ENCODE data around the gene TCF12.
"Not testable (repeated sequence)": the region's sequence is repeated elsewhere in the genome, so short reads cannot be mapped to it uniquely, and the experiment has no call there.

TCF12 gene

DNA sequence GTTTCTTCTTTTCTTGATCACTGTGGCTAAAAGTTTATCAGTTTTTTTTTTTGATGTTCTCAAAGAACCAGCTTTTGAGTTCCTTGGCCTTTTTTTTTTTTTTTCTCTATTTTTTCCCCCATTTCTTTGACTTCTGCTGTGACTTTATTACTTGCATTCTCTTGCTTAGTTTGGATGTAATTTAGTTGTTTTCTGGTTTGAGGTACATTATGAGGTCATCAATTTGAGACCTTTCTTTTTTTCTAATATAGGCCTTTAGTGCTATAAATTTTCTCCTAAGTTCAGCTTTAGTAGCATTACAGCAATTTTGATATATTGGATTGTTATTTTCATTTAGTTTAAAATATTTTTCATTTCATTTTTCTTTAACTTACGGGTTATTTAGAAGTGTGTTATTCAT is 35.3 kb downstream of the TCF12 start:
- H3K4me1 Mint-ChIP-seq = peaks cover 20% of the 10 kb centered on the region
- no peak for DNase-seq (ENCODE audit: low spot score in 2 of 2)
- no peak for ATAC-seq
- H3K36me3 Mint-ChIP-seq = no peaks in the 10 kb centered on the region
- H3K4me3 Mint-ChIP-seq = no peak overlapping the region
- H3K27ac Mint-ChIP-seq = no peak overlapping the region
- H3K9me3 Mint-ChIP-seq = peaks cover 9% of the 10 kb centered on the region

DNA sequence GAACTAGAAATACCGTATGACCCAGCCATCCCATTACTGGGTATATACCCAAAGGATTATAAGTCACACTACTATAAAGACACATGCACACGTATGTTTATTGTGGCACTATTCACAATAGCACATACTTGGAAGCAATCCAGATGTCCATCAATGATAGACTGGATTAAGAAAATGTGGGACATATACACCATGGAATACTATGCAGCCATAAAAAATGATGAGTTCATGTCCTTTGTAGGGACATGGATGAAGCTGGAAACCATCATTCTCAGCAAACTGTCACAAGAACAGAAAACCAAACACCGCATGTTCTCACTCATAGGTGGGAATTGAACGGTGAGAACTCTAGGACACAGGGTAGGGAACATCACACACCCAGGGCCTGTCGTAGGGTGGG is 36.6 kb downstream of the TCF12 start:
- DNase-seq (ENCODE audit: low spot score in 2 of 2); H3K36me3 Mint-ChIP-seq; H3K4me3 Mint-ChIP-seq; H3K27ac Mint-ChIP-seq; H3K9me3 Mint-ChIP-seq; ATAC-seq: not testable (repeated sequence)
- H3K4me1 Mint-ChIP-seq = peaks cover 13% of the 10 kb centered on the region

DNA sequence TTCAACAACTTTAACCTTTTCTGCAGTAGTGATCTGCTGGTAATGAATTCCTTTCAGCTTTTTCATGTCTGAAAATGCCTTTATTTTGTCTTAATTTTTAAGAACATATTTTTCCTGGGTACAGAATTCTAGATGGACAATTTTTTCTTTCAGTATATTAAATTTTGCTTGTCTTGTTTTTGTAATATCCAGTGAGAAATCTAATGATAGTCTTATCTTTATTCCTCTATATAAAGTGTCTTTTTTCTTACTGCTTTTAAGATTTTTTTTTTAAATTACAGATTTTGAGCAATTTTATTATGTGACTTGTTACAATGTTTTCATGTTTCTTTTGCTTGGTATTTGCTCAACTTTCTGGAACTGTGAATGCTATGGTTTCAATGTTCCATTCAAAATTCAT is 38.1 kb downstream of the TCF12 start:
- Mint-ChIP-seq H3K4me3 (no peak overlapping the region), H3K9me3 (peaks cover 9% of the 10 kb centered on the region), H3K27ac (no peak overlapping the region), H3K36me3 (no peaks in the 10 kb centered on the region), H3K4me1 (peaks cover 10% of the 10 kb centered on the region)
- ATAC-seq (no peak), DNase-seq (ENCODE audit: low spot score in 2 of 2) (no peak)

DNA sequence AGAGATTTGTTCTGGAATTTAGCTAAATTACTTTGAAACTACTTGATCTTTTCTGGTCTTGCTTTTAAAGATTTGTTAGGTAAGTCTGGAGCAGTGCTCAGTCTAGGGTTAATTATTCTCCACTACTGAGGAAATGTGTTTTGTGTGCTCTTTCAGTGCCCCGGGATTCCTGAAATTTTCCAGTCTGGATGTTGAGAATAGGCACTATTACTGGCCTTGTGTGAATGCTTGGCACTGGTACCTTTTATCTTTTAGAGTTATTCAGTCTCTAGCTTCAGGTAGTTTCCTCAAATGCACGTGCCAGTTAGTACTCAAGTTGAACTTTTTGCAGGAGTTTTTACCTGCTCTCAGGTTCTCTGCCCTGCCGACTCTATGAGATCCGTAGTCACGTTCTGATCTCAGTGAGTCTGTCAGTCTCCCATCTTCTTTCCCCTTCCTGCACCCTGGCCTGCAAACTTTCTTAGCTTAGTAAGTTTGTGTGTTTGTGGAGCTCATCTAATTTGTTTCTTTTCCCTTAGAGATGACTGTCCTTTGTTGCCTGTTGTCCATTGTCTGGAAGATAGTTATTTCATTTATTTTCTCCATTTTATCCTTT is 39.5 kb downstream of the TCF12 start:
- DNase-seq (ENCODE audit: low spot score in 2 of 2) (no peak), ATAC-seq (no peak)
- Mint-ChIP-seq H3K9me3 (peaks cover 9% of the 10 kb centered on the region), H3K36me3 (no peaks in the 10 kb centered on the region), H3K27ac (no peak overlapping the region), H3K4me3 (no peak overlapping the region), H3K4me1 (peaks cover 18% of the 10 kb centered on the region)

DNA sequence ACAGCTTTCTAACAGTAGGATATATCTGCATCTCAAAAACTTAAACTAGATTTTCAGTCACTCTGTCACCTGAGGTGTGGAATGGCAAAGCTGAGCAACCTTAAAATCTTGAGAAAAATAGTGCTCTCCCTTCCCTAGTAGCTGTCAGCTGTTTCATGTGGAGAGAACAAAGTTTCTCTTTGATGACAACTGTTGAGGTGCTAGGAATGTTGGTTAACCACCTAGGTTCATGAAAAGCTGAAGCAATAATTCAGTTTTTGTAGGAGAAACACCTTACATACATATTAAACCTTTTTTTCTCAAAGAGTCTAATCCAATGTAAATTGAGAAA is 40.8 kb downstream of the TCF12 start:
- peaks cover 30% of the 10 kb centered on the region for H3K4me1 Mint-ChIP-seq

DNA sequence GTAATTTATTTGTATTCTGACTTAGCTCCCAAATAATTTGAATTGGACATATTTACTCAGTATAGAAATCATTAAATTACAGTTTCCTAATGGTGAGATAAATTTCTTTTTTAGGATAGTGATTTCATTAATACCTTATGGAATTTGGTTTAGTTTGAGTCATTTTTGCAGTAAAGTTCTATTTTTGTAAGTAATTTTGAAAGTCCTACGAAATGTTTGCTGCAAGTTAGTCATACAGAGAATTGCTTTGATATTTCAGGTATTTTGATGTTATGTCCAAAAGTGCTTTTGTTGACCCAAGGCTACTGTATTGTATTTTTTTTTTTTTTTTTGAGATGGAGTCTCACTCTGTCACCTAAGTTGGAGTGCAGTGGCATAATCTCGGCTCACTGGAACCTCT is 41.7 kb downstream of the TCF12 start:
- DNase-seq (ENCODE audit: low spot score in 2 of 2) (no peak), ATAC-seq (no peak)
- no peak overlapping the region for H3K4me3 Mint-ChIP-seq
- H3K9me3 Mint-ChIP-seq = peaks cover 9% of the 10 kb centered on the region
- H3K27ac Mint-ChIP-seq = no peak overlapping the region
- H3K4me1 Mint-ChIP-seq = peaks cover 33% of the 10 kb centered on the region
- no peaks in the 10 kb centered on the region for H3K36me3 Mint-ChIP-seq

More for the DNA sequence above, 40.8 kb downstream of the TCF12 start:
- no peak overlapping the region for H3K27ac Mint-ChIP-seq
- ATAC-seq = no peak
- DNase-seq (ENCODE audit: low spot score in 2 of 2) = no peak
- H3K36me3 Mint-ChIP-seq = no peaks in the 10 kb centered on the region
- H3K9me3 Mint-ChIP-seq = peaks cover 9% of the 10 kb centered on the region
- H3K4me3 Mint-ChIP-seq = no peak overlapping the region

DNA sequence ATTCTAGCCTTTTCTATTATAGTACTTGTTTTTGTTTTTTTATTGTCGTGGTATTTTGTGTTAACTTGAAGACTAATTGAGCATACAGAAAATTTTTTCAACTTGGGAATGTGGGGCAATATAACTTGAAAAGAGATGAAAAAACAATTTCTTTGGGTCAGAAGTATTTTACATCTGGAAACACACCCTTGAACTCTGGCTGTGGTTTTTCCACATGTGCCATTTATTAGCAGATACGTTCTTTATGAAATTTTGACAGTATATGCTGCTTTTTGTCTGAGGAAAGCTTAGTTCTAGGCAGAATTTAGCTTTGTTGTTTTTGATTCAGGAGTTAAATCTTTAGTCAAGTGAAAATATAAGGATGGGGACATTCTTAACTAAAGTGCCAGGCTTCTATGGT is 44.7 kb downstream of the TCF12 start:
- Mint-ChIP-seq H3K4me1 (peaks cover 36% of the 10 kb centered on the region), H3K27ac (peak overlapping the region; percentile 45), H3K36me3 (no peaks in the 10 kb centered on the region), H3K4me3 (no peak overlapping the region), H3K9me3 (no peaks in the 10 kb centered on the region)
- ATAC-seq = no peak
- no peak for DNase-seq (ENCODE audit: low spot score in 2 of 2)

DNA sequence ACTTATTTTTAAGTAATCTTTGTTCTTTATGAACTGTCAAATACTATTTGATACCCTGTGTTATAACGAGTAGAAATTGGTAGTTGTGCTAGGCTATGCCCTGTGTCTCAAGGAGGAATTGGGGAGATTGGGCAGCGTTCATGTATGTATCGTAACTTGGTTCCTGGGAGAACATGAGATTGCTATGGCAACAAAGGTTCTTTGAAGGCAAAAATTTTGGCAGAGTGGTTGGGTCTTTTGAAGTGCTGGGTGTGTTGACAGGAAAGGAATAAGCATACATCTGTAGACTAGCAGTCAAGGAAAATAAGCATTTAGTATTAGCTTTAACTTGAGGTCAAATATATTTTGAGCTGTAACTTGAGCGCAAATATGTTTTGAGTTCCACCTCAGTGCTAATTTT is 45.3 kb downstream of the TCF12 start:
- Mint-ChIP-seq H3K9me3 (no peaks in the 10 kb centered on the region), H3K36me3 (no peaks in the 10 kb centered on the region), H3K4me3 (no peak overlapping the region), H3K27ac (peak overlapping the region; percentile 45), H3K4me1 (peaks cover 36% of the 10 kb centered on the region)
- no peak for DNase-seq (ENCODE audit: low spot score in 2 of 2)
- no peak for ATAC-seq

DNA sequence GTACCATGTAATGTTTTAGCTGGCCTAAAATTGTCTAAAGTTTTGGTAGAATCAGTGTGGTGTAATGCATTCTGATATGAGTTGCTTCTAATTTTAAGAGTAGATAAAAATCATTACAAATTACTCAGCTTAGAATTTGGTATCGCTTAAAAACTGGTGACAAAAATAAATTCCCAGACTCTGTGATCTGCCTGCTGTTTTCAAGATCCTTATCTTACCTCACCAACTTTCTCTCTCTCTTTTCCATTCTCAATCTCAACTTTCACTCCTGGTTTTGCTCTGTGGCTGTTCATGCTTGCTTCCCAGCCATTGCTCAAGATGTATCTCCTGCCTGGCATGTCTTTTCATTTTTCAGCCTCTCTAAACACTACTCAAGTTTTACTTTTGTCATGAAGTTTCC is 45.7 kb downstream of the TCF12 start:
- no peaks in the 10 kb centered on the region for H3K9me3 Mint-ChIP-seq
- ATAC-seq (peak; percentile 42), DNase-seq (ENCODE audit: low spot score in 2 of 2) (no peak)
- no peak overlapping the region for H3K27ac Mint-ChIP-seq
- H3K4me3 Mint-ChIP-seq = no peak overlapping the region
- H3K4me1 Mint-ChIP-seq = peaks cover 39% of the 10 kb centered on the region
- no peaks in the 10 kb centered on the region for H3K36me3 Mint-ChIP-seq

DNA sequence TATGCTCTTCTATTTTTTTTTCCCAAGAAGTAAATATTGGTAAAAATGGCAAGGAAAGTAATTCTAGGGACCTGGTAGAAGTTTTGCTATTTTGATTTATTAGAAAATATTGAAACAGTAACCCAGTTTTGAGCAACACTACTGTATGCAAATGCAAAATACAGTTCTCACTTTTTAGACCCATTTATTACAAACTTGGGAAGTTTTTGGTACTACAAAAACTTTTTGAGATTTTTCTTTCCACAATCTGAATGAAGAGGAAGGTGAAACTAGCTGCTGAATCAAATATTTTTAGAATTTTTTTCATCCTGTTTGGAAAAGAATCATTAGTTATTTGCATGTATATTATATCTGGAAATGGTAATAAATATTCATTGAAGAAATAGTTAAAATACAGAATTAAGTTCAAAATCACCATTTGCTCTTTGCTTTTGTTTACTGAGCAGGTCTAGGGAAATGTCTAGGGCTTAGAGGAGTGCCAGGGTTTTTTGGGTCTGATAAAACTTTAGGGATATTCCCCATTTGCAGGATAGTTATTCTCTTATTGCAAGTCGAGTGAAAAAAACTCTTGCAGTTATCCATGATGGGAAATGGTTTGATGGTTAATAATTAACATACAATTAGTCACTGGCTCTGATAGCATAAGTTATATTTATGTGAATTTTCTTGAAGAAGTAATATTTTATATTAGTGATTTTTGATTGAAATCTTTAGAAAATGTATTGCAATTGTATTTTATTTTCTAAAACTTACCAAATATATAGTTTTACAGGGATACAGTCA is 47.0 kb downstream of the TCF12 start:
- H3K9me3 Mint-ChIP-seq = no peaks in the 10 kb centered on the region
- no peak for ATAC-seq
- no peak for DNase-seq (ENCODE audit: low spot score in 2 of 2)
- H3K4me3 Mint-ChIP-seq = no peak overlapping the region
- H3K27ac Mint-ChIP-seq = no peak overlapping the region
- H3K36me3 Mint-ChIP-seq = no peaks in the 10 kb centered on the region
- peaks cover 47% of the 10 kb centered on the region for H3K4me1 Mint-ChIP-seq

DNA sequence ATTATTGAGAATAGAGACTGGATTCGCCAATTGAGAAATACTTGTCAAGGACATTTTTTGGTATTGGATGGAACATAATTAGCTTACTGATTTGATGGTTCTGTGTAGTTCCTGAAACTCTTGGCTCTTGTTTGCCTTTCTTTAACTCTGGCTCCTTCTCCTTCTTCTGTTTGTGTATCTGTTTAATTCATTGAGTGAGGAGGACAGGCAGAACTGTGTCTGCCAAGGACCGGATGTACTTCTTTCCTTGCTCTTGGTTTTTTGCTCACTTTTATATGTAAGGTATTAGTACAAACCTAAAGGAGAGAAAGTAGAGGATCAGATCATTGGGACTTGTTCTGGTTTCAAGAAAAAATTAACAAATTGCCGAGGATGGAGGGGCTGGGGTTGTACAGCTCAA is 48.9 kb downstream of the TCF12 start:
- H3K36me3 Mint-ChIP-seq = peaks cover 5% of the 10 kb centered on the region
- DNase-seq (ENCODE audit: low spot score in 2 of 2) (no peak), ATAC-seq (no peak)
- no peak overlapping the region for H3K27ac Mint-ChIP-seq
- no peaks in the 10 kb centered on the region for H3K9me3 Mint-ChIP-seq
- H3K4me3 Mint-ChIP-seq = no peak overlapping the region
- H3K4me1 Mint-ChIP-seq = peaks cover 59% of the 10 kb centered on the region

DNA sequence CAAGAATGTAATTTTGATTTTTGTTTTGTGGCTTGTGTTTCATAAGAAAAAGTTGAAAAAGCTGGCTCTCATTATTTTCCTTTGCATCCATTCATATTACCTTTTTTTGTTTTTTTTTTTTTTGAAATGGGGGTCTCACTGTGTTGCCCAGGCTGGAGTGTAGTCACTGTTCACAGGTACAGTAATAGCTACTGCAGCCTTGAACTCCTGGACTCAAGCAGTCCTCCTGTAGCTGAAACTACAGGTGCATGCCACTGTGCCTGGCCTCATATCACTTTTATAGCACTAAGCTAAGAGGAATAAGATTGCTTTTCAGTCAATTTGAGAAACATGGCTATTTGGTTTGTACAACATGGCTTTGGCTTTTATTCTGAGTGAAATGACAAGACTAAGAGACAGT is 49.8 kb downstream of the TCF12 start:
- ATAC-seq (no peak), DNase-seq (ENCODE audit: low spot score in 2 of 2) (no peak)
- no peak overlapping the region for H3K4me3 Mint-ChIP-seq
- H3K4me1 Mint-ChIP-seq = peaks cover 58% of the 10 kb centered on the region
- H3K36me3 Mint-ChIP-seq = peaks cover 5% of the 10 kb centered on the region
- no peaks in the 10 kb centered on the region for H3K9me3 Mint-ChIP-seq
- H3K27ac Mint-ChIP-seq = no peak overlapping the region

DNA sequence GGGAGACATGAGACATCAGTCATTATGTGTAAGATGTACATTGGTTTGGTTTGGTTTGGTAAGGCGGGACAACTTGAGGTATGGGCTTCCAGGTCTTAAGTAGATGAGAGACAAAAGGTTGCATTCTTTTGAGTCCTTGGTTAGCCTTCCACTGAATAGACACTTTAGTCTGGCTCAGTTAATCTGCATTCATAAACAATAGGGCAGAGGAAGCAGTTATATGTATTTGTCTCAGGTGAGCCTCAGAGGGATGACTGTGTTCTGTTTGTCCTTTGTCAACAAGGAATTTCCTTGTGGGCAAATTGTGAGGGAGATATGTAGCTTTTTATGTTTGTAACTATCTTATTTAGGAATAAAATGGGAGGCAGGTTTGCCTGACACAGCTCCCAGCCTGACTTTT is 50.4 kb downstream of the TCF12 start:
- Mint-ChIP-seq H3K4me1 (peaks cover 58% of the 10 kb centered on the region), H3K27ac (no peak overlapping the region)

DNA sequence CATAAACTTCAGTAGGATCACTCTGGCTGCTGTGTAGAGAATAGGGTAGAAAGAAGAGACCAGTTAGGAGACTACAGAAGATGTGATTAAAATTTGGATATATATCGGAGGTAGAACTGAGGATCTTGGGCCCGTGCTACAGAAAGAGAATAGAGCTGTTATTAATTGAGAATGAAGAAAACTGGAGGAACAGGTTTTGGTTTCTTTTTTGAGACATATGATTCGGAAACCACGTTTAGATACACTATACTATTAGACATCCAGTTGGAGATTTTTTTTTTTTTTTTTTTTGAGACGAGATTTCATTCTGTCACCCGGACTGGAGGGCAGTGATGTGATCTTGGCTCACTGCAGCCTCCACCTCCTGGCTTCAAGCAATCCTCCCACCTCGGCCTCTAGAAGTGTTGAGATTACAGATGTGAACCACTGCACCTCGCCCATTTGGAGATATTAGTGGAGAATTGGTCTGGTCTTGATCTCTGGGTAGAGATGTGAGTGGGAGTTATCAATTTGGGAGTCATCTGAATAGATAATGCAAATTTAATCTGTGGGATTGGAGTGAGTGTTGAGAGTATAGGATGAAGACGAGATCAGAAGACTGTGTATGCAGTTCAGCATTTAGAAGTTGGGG is 50.9 kb downstream of the TCF12 start:
- H3K4me3 Mint-ChIP-seq = no peak overlapping the region
- peaks cover 5% of the 10 kb centered on the region for H3K36me3 Mint-ChIP-seq
- no peak overlapping the region for H3K27ac Mint-ChIP-seq
- DNase-seq (ENCODE audit: low spot score in 2 of 2) (no peak), ATAC-seq (no peak)
- H3K4me1 Mint-ChIP-seq = peaks cover 59% of the 10 kb centered on the region
- no peaks in the 10 kb centered on the region for H3K9me3 Mint-ChIP-seq

More for the DNA sequence above, 50.4 kb downstream of the TCF12 start:
- Mint-ChIP-seq H3K36me3 (peaks cover 5% of the 10 kb centered on the region), H3K4me3 (no peak overlapping the region), H3K9me3 (no peaks in the 10 kb centered on the region)
- ATAC-seq (no peak), DNase-seq (ENCODE audit: low spot score in 2 of 2) (no peak)

DNA sequence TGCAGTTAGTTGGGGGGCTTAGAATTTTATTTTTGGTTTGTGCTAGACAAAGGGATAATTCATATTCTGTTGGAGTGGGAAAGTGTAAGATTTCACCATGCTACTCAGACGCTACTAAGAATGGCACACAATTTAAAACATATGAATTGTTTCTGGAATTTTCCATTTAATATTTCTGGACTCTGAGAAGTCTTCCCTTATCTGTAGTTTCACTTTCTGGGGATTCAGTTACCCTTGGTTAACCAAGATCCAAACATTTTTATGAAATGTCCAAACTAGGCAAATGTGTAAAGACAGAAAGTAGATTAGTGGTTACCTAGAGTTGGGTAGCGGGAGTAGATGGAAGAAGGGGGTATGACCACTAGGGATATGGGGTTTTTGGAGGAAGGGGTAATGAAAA is 53.1 kb downstream of the TCF12 start:
- Mint-ChIP-seq H3K27ac (no peak overlapping the region), H3K4me1 (peaks cover 57% of the 10 kb centered on the region), H3K4me3 (no peak overlapping the region), H3K9me3 (no peaks in the 10 kb centered on the region), H3K36me3 (peaks cover 5% of the 10 kb centered on the region)
- no peak for ATAC-seq
- no peak for DNase-seq (ENCODE audit: low spot score in 2 of 2)

DNA sequence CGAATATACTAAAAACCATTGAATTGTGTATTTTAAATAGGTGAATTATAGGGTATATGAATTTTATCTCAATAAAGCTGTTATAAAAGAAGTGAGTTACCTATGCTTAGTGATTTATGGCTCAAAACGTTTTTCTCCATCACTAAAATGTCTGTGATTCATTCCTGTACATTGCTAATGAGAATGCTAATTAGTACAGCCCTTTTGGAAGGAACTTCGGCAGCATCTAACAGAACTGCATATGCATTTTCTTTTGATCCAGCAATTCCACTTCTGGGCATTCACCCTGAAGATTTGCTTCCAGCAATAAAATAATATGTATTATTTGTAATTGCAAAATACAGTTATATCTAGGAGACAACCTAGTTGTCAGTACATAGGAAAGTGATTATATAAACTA is 53.6 kb downstream of the TCF12 start:
- Mint-ChIP-seq H3K4me3 (no peak overlapping the region), H3K36me3 (peaks cover 5% of the 10 kb centered on the region), H3K27ac (no peak overlapping the region), H3K4me1 (peaks cover 57% of the 10 kb centered on the region), H3K9me3 (no peaks in the 10 kb centered on the region)
- DNase-seq (ENCODE audit: low spot score in 2 of 2) = no peak
- ATAC-seq = no peak

All from stimulated activated effector memory CD8-positive, alpha-beta T cell treated with anti-CD3 and anti-CD28 coated beads, Interleukin-12 subunit alpha, Interleukin-12 subunit beta, amount 100 ng/mL, for 72 hours (primary cell).